Prostate gland (tissue), 2 donors: ENCODE measurements around the gene CA7.

ENCODE experiments used
- POLR2A ChIP-seq: fragments of 450-650 bp; IDR thresholded peaks from one replicate; pipeline ENCODE4 v1.6.1; 2016; ENCODE audit warnings: antibody characterized with exemption, mild to moderate bottlenecking
- POLR2AphosphoS5 ChIP-seq: sonication (generic); formaldehyde crosslinking; IDR thresholded peaks from one replicate; pipeline ENCODE4 v1.6.1; 2017; ENCODE audit warnings: antibody characterized with exemption
- TF ChIP-seq, protein P1 (sequence below), 4 experiments: fragments of 200-600 bp in 2 of 4; fragments of 450-650 bp in 2 of 4; sonication (generic) in 2 of 4; IDR thresholded peaks; 1 replicate in 3 of 4; 2 replicates in 1 of 4; pipeline ENCODE4 v1.5.1; 2016 to 2019; ENCODE audit warnings: antibody characterized with exemption in 4 of 4, mild to moderate bottlenecking in 2 of 4, moderate library complexity in 2 of 4

DNA sequence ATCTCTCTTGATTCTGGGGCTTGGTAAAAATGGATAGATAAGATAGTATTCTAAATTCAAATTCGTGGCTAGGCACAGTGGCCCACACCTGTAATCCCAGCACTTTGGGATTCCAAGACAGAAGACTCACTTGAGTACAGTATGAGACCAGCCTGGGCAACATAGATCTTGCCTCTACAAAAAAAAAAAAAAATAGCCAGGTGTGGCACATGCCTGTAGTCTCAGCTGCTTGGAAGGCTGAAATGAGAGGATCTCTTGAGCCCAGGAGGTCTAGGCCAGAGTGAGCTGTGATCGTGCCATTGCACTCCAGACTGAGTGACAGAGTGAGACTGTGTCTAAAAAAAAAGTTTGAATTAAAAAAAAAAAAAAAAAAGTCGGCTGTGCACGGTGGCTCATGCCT lies 45.4 kb downstream of the CA7 start:
- TF ChIP-seq POLR2AphosphoS5 (no peak), POLR2A (no peak)
- TF ChIP-seq, protein P1, sequence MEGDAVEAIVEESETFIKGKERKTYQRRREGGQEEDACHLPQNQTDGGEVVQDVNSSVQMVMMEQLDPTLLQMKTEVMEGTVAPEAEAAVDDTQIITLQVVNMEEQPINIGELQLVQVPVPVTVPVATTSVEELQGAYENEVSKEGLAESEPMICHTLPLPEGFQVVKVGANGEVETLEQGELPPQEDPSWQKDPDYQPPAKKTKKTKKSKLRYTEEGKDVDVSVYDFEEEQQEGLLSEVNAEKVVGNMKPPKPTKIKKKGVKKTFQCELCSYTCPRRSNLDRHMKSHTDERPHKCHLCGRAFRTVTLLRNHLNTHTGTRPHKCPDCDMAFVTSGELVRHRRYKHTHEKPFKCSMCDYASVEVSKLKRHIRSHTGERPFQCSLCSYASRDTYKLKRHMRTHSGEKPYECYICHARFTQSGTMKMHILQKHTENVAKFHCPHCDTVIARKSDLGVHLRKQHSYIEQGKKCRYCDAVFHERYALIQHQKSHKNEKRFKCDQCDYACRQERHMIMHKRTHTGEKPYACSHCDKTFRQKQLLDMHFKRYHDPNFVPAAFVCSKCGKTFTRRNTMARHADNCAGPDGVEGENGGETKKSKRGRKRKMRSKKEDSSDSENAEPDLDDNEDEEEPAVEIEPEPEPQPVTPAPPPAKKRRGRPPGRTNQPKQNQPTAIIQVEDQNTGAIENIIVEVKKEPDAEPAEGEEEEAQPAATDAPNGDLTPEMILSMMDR (IDR thresholded peaks at IDR 0.05): no peak
